DOHH2 (cell line): ENCODE measurements around the gene C11orf71.

Source experiments
- H3F3A ChIP-seq: fragments of 200-600 bp; sonication (generic), shearing (Covaris generic); 2 replicates; pipeline ENCODE4 v1.6.0; 2016; ENCODE audit warnings: antibody characterized with exemption, mild to moderate bottlenecking; ENCODE audit not compliant: control insufficient read depth, insufficient read depth
- H3K27ac ChIP-seq: fragments of 200-600 bp; sonication (generic); 2 replicates; pipeline ENCODE4 v1.5.1; 2014; ENCODE audit warnings: low read depth, mild to moderate bottlenecking, low read length, moderate library complexity
- H3K27me3 ChIP-seq: fragments of 200-600 bp; sonication (generic); 2 replicates; pipeline ENCODE4 v1.6.1; 2014; ENCODE audit warnings: mild to moderate bottlenecking, low read length, mixed read lengths; ENCODE audit not compliant: control insufficient read depth
- H3K36me3 ChIP-seq: fragments of 200-600 bp; sonication (generic); 2 replicates; pipeline ENCODE4 v1.6.1; 2014; ENCODE audit warnings: mild to moderate bottlenecking, low read length, moderate library complexity, mixed read lengths; ENCODE audit not compliant: control insufficient read depth
- H3K4me1 ChIP-seq: fragments of 200-600 bp; sonication (generic); 2 replicates; pipeline ENCODE4 v1.6.1; 2014; ENCODE audit warnings: mild to moderate bottlenecking, low read length, mixed read lengths; ENCODE audit not compliant: control insufficient read depth
- H3K4me2 ChIP-seq: fragments of 200-600 bp; sonication (generic); 2 replicates; pipeline ENCODE4 v1.6.0; 2014; ENCODE audit warnings: mild to moderate bottlenecking, low read length, moderate library complexity
- H3K4me3 ChIP-seq: fragments of 200-600 bp; sonication (generic); 2 replicates; pipeline ENCODE4 v1.5.1; 2014; ENCODE audit warnings: mild to moderate bottlenecking, low read length, mixed read lengths
- H3K79me2 ChIP-seq: fragments of 200-600 bp; sonication (generic); 2 replicates; pipeline ENCODE4 v1.6.1; 2014; ENCODE audit warnings: mild to moderate bottlenecking, low read length, mixed read lengths; ENCODE audit not compliant: control insufficient read depth
- H3K9me2 ChIP-seq: fragments of 200-600 bp; sonication (generic); replicated peaks from 2 replicates; pipeline ENCODE4 v1.6.1; 2014; ENCODE audit warnings: mild to moderate bottlenecking, low read length, mixed read lengths; ENCODE audit not compliant: control insufficient read depth
- H3K9me3 ChIP-seq: fragments of 200-600 bp; sonication (generic); 2 replicates; pipeline ENCODE4 v1.6.1; 2014; ENCODE audit warnings: antibody characterized with exemption, low read length, mixed read lengths; ENCODE audit not compliant: control insufficient read depth, insufficient read depth
- H4K20me1 ChIP-seq: fragments of 200-600 bp; sonication (generic); 2 replicates; pipeline ENCODE4 v1.6.0; 2014; ENCODE audit warnings: low read depth, mild to moderate bottlenecking, antibody characterized with exemption, low read length, moderate library complexity; ENCODE audit not compliant: control insufficient read depth, insufficient read depth
- EZH2phosphoT487 ChIP-seq: fragments of 200-600 bp; sonication (generic); IDR thresholded peaks from 2 replicates; pipeline ENCODE4 v1.6.1; 2017; ENCODE audit warnings: borderline replicate concordance, mild to moderate bottlenecking, antibody characterized with exemption, low read length, moderate library complexity, mixed read lengths
- TF ChIP-seq, protein P1 (sequence below): fragments of 200-600 bp; sonication (generic); IDR thresholded peaks from one replicate; pipeline ENCODE4 v1.5.1; 2014; ENCODE audit warnings: antibody characterized with exemption, mild to moderate bottlenecking, low read depth, low read length; ENCODE audit not compliant: poor library complexity, severe bottlenecking

The C11orf71 gene

DNA sequence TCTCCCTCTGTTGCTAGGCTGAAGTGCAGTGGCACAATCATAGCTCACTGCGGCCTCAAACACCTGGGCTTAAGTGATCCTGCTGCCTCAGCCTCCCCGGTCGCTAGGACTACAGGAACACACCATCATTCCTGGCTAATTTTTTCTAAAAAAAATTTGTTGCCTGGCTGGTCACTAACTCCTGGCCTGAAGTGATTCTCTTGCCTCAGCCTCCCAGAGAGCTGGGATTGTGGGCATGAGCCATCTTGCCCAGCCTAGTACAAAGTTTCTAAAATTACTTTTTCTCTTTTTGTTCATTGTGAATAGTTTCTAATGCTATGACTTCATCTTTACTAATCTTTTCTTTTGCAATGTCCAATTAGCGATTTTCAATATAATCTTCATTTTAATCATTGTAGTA lies 12.6 kb upstream of the C11orf71 start:
- no peaks in the 10 kb centered on the region for H3K79me2 ChIP-seq
- H3K9me3 ChIP-seq: no peaks in the 10 kb centered on the region
- no peaks in the 10 kb centered on the region for H3K27me3 ChIP-seq
- TF ChIP-seq, protein P1, sequence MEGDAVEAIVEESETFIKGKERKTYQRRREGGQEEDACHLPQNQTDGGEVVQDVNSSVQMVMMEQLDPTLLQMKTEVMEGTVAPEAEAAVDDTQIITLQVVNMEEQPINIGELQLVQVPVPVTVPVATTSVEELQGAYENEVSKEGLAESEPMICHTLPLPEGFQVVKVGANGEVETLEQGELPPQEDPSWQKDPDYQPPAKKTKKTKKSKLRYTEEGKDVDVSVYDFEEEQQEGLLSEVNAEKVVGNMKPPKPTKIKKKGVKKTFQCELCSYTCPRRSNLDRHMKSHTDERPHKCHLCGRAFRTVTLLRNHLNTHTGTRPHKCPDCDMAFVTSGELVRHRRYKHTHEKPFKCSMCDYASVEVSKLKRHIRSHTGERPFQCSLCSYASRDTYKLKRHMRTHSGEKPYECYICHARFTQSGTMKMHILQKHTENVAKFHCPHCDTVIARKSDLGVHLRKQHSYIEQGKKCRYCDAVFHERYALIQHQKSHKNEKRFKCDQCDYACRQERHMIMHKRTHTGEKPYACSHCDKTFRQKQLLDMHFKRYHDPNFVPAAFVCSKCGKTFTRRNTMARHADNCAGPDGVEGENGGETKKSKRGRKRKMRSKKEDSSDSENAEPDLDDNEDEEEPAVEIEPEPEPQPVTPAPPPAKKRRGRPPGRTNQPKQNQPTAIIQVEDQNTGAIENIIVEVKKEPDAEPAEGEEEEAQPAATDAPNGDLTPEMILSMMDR: no peak
- H3K4me3 ChIP-seq: no peak overlapping the region
- H3K4me1 ChIP-seq: peaks cover 37% of the 10 kb centered on the region
- peak overlapping the region; percentile 35; the same call in 1 of the 2 replicates for H3K4me2 ChIP-seq
- H4K20me1 ChIP-seq: no peaks in the 10 kb centered on the region
- no peaks in the 10 kb centered on the region for H3K9me2 ChIP-seq
- peaks cover 25% of the 10 kb centered on the region for H3K36me3 ChIP-seq
- no peaks in the 10 kb centered on the region; the same call in 1 of the 2 replicates for H3F3A ChIP-seq
- no peak overlapping the region for H3K27ac ChIP-seq

DNA sequence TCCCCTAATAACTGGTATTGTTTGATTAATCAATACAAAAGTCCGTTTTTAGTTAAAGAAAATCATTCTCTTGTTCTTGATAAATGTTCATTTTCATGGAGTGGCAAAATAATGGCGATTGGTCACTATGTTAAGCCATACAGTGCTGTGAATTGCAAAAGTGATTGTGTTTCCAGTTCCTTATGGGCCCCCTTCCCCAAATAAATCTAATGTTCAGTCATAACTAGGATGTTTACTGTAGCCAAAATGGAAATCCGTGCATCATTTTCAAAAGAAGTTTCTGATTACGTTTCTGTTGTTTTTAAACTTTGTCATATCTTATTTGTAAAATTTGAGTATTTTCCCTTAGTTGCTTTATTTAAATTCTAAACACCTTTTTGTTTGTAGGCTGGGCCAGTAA lies 1.0 kb upstream of the C11orf71 start:
- Histone ChIP-seq H3F3A (peaks cover 4% of the 10 kb centered on the region; the same call in 1 of the 2 replicates), H3K36me3 (peaks cover 58% of the 10 kb centered on the region), H3K27ac (peak overlapping the region; percentile 65; the same call in 1 of the 2 replicates), H3K9me3 (no peaks in the 10 kb centered on the region), H3K4me1 (peaks cover 28% of the 10 kb centered on the region), H3K27me3 (no peaks in the 10 kb centered on the region), H3K4me2 (peak overlapping the region; percentile 93), H3K4me3 (peak overlapping the region; percentile 96), H3K9me2 (no peaks in the 10 kb centered on the region), H3K79me2 (peaks cover 70% of the 10 kb centered on the region), H4K20me1 (no peaks in the 10 kb centered on the region)
- no peak for TF ChIP-seq EZH2phosphoT487
- TF ChIP-seq, protein P1: no peak

DNA sequence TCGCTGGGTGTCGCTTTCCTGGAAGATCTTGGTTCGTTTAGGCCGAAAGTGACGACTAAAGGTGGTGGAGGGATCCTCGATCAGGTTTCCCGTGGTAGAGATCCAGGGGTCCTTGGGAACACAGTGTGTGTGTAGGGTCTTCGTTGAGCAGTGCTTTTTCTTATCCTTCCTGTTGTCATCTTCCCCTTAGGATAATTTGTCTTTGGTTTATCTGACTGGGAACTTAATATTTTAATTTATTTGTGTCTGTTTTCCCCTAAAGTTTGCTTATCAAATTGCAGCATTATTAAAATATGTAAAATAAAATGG lies 558 bp upstream of the C11orf71 start:
- H3K27ac ChIP-seq: peak overlapping the region; percentile 65
- H4K20me1 ChIP-seq: no peaks in the 10 kb centered on the region
- H3K4me2 ChIP-seq: peak overlapping the region; percentile 93
- no peaks in the 10 kb centered on the region for H3K9me3 ChIP-seq
- H3K4me3 ChIP-seq: peak overlapping the region; percentile 96
- H3K4me1 ChIP-seq: peaks cover 28% of the 10 kb centered on the region
- H3K36me3 ChIP-seq: peaks cover 54% of the 10 kb centered on the region
- TF ChIP-seq EZH2phosphoT487: no peak
- TF ChIP-seq, protein P1: peak; percentile 3
- peaks cover 70% of the 10 kb centered on the region for H3K79me2 ChIP-seq
- H3K9me2 ChIP-seq: no peaks in the 10 kb centered on the region
- no peaks in the 10 kb centered on the region for H3K27me3 ChIP-seq
- H3F3A ChIP-seq: peaks cover 7% of the 10 kb centered on the region; the same call in 1 of the 2 replicates
